GM10248 (cell line): ENCODE measurements around the gene SPATA3.

Experiments
- CTCF ChIA-PET: fragments of 300-600 bp; sonication (Branson Sonifier 250); formaldehyde crosslinking; extraction: SDS; loops from one replicate; lab custom pipeline; 2021; ENCODE audit warnings: antibody characterized with exemption; lab: Yijun Ruan, JAX
- POLR2A ChIA-PET: fragments of 350-650 bp; sonication (Branson Sonifier 250); formaldehyde crosslinking; extraction: SDS; loops from one replicate; lab custom pipeline; 2020; ENCODE audit warnings: antibody characterized with exemption; lab: Yijun Ruan, JAX
- DNase-seq: peaks from one replicate; pipeline ENCODE4 v3.0.0; 2012; ENCODE audit errors: extremely low spot score
- CTCF ChIP-seq: IDR thresholded peaks from 2 replicates; pipeline ENCODE4 v1.5.1; 2012; ENCODE audit warnings: mild to moderate bottlenecking, low read depth; ENCODE audit errors: extremely low read depth, missing control alignments, control extremely low read depth

Gene SPATA3

GRCh38 chr2:230984393-230985220, 11.3 kb upstream of the SPATA3 start:
- no peak for TF ChIP-seq CTCF
- CTCF ChIA-PET = interaction anchor here (0.8 to 14.2 kb wide), 28 partner anchors 10 to 824 kb away, joined by 3 to 256 read pairs (median 8); partner anchors contain the start of genes GPR55 and ITM2C
- peak; percentile 76 for DNase-seq
- POLR2A ChIA-PET = interaction anchor here (0.6 to 2.1 kb wide), 7 partner anchors 10 to 82 kb away, joined by 3 to 27 read pairs (median 4); partner anchors contain the start of gene GPR55

- ChIA-PET CTCF (interaction anchor here (0.9 to 14.2 kb wide), 31 partner anchors 10 to 825 kb away, joined by 3 to 256 read pairs (median 8); partner anchors contain the start of genes GPR55, ITM2C, PSMD1 and SPATA3), POLR2A (interaction anchor here (0.5 to 2.1 kb wide), 6 partner anchors 29 to 102 kb away, joined by 3 to 27 read pairs (median 6); partner anchors contain the start of gene GPR55)
- no peak for DNase-seq
- TF ChIP-seq CTCF = peak; percentile 15
Observed at GRCh38 chr2:230985519-230986231, 10.2 kb upstream of the SPATA3 start.

- no peak for DNase-seq
- ChIA-PET CTCF (interaction anchor here (0.6 to 14.2 kb wide), 43 partner anchors 9 to 788 kb away, joined by 3 to 256 read pairs (median 7); partner anchors contain the start of genes GPR55, ITM2C, PSMD1 and SPATA3), POLR2A (interaction anchor here (1.1 to 2.0 kb wide), 3 partner anchors 29 to 40 kb away, joined by 4 to 7 read pairs (median 5); no protein-coding TSS in a partner anchor)
- no peak for TF ChIP-seq CTCF
Observed at GRCh38 chr2:230986520-230987136, 9.3 kb upstream of the SPATA3 start.

- ChIA-PET CTCF (interaction anchor here (0.6 to 14.2 kb wide), 53 partner anchors 8 to 789 kb away, joined by 3 to 256 read pairs (median 5); partner anchors contain the start of genes GPR55, ITM2C, PSMD1 and SPATA3), POLR2A (interaction anchor here (0.9 to 2.0 kb wide), 4 partner anchors 30 to 63 kb away, joined by 3 to 7 read pairs (median 4); no protein-coding TSS in a partner anchor)
- DNase-seq = peak; percentile 92
- TF ChIP-seq CTCF = peak; percentile 96
Observed at GRCh38 chr2:230987137-230988020, 8.5 kb upstream of the SPATA3 start.

- TF ChIP-seq CTCF = no peak
- DNase-seq = no peak
- ChIA-PET POLR2A (no interaction called here), CTCF (interaction anchor here (6.5 to 14.2 kb wide), 3 partner anchors 63 to 167 kb away, joined by 64 to 256 read pairs (median 242); partner anchors contain the start of gene GPR55)
Observed at GRCh38 chr2:230989731-230990130, 6.2 kb upstream of the SPATA3 start.
